Measurements from ENCODE around the gene SLC22A23.

The SLC22A23 gene

DNA sequence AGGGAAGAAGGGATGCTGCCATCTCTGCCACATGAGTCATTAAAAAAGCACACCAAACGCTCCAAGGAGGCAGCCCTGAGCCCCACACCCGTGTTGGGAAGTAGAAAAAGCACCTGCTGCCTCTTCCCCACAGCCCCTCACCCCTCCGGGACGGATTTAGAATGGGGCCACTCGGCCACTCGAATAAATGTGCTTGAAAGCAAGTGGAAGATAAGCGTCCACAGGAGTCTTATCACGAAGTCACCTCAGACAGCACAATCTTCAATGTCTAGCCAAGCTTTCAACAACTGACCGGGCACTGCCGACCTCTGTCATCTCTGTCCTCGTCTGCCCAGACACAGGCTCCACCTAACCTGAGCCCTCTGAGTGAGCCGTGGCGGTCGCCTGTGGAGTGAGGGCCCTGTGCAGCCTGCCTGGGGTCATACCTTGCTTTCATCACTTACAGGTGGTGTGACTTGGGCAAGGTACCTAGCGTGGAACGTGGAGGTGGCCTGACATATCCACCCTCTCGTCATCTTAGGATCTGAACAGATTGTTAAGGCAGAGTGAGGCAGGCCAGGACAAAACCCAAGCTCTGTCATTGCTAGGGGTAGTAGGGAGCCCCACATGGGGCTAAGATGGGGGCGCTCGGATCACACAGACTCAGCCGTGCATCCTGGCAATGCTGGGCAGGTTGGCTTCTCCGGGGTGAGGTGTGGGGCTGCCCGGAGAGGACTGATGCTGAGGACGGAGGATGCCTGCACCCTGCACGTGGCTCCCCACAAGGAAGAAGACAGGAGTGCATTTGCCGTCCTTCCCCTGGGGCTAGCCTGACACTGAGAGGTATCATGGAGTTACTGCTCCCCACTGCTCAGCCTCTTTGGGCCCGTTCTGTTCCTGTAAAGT lies 163.3 kb downstream of the SLC22A23 start:
- DNase-seq: no peak

DNA sequence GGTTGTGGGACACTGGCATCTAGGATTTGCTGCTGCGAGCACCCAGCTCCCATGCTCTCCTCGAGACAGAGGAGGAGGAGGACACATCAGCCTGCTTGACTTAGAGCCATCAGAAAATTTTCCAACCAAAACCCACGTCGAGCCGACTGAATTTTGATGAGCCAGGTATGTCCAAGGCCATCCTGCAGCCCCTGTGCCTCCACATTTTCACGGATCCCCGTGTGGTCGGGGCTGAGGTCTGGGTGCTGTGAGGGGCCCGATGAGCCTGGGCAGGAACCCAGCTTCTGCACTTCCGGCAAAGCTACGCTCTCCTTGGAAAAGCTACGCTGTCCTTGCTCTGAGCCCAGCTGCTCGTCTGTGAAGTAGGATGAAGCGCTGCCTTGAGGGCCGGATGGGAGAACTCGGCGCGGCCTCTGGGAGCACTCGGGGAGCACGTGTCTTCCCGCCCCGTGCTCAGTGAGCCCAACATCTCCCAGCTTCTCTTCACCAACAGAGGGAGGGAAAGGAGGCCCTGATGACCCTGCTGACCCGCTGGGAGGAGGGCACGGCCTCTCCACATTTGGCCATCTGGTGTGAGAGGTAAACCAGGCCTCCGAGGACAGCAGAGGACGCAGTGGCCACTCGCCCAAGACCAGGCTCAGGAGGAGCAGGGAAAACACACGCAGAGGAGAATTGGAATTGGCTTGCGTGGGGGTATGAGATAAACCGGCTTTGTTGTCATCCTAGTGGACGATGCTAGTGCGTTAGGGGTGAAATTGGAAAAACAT lies 164.2 kb downstream of the SLC22A23 start:
- DNase-seq: no peak

DNA sequence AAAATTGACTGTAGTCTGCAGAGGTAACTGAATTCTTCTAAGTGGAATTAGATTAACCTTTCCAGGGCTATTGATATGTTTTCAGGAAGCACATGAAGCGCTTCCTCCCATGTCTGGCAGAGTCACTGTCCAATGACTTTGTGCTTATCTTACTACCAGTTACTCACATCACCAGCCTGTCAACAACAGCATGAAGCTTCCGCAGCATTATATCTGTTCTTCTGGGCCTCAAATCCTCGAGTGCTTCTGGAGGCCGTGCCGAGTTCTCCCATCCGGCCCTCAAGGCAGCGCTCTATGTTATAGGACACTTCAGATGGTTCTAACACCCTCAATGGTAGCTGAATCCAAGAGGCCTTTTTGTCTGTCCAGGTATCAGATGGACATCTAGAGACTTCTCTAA lies 164.9 kb downstream of the SLC22A23 start:
- DNase-seq: no peak

DNA sequence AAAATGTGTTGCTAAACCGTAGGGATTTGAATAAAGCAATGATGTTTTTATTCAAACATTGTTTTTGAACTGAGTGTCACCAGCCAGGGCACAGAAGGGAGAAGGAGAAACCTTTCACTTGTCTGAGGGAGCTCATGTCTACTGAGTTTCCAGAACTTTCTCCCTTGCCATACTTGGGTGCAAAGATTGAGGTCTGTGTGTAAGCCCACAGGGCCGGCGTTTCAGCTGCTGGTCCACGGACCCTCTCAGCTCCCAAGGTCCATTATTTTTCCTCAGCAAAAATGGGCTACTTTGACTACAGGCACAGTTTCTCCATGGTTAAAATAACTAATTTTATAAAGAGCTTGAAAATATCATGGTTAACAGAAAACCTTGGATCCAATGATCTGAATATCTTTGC lies 165.5 kb downstream of the SLC22A23 start:
- DNase-seq: no peak

DNA sequence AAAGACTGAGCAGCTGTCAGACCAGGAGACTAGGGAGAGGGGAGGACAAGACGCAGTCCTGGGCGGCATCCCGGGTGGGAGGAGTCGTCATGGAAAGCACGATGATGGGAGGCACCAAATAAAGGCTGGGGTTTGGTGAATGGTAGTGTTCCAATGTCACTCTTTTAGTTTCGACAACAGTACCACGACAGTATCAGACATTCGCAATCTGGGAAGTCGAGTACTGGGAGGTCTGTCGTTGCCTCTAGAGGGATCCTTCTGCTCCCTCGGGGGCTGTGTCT lies 166.0 kb downstream of the SLC22A23 start:
- DNase-seq: no peak

DNA sequence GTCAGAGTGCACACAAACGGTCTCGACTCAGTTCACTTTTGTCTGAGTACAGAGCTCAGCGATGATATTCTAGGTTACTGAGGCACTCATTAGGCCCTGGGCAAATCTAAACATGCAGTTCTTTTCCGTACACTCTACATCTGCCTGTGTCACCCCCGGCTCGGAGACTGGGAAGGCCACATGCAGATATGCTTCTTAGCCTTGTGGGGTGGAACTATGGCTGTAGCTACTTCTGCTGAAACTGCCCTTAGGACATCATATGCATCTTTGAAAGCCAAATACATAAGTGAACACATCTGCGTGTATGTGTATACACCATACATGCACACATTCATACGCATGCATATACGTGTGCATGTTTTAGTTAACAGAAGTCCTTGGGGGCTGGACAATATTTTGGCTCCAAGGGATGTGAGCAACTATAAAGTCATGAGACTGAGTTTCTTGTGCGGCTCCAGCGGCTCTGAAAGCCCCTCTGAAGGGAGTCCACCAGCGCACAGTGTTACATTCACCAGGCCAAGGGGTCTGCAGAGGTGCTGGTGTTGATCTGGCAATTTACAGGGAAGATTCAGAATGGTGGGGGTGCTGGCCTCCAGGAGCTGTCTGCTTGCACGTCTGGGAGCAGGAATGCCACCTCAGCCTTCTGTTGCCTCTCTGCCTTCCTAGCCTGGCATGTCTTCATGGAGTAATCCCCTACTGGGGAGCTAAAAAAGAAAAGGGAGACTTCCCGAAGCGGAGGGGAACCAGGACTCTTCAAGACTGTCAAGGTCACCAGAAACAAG lies 166.5 kb downstream of the SLC22A23 start:
- no peak for DNase-seq

DNA sequence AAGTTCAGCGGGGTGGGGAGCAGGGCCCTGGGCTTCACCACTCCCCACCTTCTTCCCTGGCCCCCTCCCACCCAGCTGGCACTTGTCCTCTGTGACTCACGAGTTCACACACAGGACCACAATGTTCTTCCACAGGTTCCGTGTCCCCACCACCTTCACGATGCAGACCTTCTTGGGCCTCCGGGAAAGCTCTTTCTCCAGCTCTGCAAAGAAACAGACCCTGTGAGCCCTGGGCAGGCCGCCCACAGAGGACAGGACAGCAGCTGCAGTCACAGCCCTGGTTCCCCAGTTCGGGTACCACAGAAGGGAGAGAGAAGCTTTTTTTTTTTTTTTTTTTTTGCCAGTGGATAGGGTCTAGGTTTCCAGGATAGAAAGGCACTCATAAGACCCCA lies 167.2 kb downstream of the SLC22A23 start:
- no peak for DNase-seq

DNA sequence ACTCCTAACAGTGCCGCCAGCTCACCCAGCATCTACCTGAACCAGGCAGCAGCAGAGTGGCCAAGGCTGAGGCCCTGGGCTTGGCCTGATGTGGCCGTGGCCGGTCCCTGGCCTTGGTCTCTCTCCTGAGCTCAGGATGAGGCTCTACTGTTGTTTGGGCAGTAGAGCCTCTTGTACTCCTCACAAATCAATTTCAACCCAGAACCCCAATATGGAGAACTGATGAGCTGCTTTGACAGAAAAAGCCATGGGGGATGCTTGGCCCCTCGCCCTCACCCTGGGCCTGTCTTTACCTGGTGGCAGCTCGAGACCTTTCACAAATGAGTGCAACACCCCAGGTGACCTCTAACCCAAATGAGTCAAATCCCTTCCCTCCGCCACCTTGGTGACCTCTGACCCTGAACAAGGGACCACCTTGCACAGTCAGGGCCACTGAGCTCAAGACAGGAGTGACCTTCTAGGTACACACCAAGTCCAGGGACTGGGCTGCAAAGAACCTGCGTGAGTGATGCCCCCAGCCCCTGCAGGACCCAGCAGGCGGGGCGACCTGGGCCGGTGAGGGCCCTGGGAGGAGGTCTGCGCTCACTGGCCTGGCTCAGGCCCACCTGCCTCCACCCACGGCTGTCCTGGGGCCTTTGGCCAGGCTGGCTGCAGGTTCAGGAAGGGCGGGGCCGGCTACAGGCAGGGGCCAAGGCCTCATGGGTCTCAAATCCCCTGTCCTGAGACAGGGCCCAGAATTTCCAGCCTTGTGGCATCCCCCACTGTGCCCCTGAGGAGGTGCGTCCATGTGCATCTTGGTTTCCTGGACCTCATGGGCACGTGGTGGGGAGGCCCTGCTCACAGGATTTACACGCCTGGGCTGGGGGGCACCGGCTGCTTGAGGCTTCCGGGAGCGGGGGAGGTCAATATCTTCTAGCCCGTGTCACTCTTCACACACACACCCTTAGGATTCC lies 167.9 kb downstream of the SLC22A23 start:
- no peak for DNase-seq

DNA sequence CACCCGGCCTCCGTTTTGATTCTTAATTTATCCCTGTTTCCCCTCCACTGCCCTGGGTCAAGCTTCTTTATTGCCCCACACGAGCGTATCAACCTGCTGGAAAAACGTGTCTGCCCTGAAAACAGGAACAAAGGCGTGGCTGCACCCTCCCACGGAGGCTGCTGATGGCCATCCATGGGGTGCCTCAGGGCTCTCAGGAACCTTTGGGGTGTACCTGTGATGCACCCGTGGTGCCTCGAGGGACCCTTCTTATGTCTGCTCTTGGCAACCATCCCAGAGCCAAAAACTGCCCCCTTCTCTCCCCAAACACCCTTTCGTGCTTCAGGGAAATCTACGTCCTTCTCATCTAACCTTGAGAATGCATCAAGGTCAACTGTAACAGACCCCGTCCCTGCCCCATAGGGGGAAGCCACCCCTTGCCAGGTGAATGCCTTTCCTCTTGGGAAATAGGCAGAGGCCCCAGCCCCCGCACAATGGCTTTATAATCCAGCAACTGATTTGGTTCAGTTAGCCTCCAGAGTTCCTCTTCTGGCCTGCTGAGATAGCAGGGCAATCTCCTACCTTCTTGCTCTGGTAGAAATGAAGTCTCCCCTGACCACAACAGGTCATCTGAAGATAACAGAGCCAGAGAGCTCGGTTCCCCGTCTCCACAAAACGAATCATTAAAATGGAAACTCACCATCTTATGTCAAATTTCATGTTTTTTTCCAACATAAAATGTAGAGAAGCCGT lies 168.7 kb downstream of the SLC22A23 start:
- DNase-seq: no peak

DNA sequence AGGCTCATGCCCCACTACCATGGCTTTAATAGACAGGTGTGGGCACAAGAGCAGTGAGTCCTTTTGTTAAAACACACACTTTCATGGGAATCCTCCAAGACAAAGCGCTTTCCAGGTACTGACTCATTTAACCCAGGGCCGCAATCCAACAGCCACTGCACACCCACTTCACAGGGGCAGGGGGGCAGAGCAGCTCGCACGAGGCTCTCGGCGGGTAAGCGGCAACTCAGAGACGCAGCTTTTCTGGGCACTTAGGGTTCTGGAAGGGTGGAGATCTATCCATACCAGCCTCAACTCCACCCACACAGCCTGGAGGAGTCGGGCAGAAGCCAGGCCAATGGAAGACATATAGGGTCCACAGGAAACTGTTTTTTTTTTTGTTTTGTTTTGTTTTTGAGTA lies 169.5 kb downstream of the SLC22A23 start:
- DNase-seq: no peak

DNA sequence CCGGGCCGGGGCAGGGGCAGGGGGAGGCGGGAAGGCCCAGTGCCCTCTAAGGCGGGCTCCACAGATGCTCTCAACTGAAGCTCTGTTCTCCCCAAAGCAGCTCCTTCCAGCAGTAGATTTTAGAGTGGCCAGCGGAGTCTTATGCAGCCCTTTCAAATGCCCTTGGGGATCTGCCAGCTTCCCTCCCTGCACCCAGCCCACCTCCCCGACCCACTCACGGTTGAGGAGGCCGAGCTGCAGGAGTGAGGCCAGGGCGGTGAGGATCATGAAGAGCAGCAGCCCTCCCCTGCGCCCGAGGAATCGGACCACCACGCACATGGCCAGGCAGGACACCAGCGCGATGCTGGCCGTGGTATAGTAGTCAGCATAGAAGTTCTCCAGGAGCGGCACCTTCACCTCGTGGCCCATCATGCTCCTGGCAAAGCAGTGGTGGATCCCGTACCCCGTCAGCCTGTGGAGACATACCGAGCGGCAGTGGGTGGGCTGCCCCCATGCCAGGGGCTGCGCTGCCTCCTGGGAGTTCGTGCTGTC lies 170.1 kb downstream of the SLC22A23 start:
- DNase-seq: no peak

DNA sequence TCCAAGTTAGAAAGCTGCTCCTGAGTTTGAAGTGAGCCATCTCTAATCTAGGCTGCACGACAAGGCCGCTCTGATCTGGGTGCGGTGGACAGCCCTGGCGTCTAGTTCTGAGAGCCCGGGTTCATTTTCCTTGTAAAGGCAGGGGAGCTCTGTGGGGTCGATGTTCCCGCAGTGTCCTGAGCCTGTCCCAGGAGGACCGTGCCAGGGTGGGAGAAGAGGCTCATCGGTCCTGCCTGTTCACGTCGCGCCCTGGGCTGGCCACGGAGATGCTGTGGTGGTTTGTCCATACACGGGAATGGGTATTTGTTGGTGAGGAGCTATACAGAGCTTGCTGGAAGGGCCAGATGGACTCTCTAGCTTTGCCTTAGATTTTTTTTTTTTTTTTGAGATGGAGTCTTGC lies 171.1 kb downstream of the SLC22A23 start:
- no peak for DNase-seq

DNA sequence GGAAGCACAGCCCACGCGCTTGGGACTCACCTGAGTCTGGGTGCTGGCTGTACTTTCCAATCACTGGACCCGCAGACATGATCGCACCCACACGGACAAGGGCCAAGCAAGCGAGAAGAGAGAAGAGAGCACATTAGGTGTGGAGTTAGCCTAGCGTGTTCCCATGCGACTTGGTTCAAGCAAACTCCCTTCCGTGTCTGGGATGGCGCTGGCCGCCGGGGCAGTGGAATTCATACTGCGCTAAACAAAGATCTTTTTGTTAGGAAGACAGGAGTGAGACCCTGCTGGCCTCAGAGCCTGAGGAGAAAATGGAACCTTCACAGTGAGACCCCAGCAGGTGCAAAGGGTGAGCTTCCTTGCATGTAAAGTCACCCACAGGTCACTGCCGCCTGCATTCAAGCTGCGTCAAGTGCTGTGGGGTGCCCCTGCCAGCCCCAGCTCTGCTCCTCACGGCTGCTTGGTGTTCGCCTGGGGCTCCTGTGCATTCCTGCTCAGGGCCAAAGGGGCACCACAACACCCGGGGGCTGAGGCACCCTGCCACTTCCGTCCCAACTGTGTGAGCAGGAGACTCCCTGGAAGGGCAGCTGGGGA lies 171.7 kb downstream of the SLC22A23 start:
- DNase-seq: no peak

DNA sequence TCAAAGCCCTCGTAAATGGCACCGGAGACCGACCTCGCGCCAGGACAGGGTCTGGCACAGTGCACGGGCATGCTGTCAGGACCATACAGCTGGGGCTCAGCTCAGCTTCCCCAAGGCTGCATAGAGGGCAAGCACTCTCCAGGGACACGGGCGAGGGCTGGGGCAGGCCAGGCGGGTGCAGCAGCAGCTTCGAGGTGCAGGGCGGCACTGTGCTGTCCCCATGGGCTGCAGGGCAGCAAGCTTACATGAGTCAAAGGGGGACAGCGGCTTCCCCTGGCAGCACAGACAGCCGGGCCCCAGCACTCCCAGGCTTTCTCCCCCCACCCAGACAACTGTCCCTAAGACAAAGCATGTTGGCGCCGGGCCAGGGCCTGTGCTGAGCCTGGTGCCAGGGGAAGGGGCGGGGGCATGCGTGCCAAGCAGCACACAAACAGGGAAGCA lies 172.4 kb downstream of the SLC22A23 start:
- DNase-seq: no peak

DNA sequence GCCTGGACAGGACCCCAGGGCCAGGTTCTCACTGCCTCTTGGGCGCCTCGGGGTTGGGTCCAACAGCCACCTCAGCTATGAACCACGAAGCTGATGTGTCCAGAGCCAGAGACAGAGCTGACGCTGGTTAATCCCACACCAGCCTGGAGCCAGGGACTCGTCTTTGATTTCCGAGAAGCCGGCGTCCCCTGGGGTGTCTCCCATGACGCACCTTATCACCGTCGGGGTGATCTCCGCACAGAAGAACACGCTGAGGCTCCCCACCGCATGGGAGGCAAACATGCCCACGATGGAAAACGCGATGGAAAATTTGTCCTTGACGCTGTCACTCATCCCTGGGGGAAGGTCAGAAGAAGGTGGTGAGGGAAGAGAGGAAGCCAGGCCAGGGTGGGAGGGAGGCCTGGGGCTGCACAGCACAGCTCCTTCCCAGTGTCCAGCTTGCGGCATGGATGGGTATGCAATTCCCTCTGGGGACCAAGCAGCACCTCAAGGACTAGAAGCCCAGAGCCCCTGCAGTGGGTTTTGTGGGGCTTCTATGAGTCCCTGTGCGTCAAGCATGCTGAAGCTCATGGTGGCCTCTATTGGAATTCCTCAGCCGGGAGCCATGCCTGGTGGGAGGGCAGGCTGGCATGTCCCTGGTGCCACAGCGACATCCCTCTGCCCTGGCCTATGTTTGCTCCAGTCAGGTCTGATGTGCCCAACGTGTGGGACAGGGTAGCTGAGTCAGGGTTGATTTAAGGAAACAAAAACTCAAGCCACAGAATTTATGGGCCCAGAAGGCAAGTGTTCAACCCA lies 173.0 kb downstream of the SLC22A23 start:
- DNase-seq: no peak

DNA sequence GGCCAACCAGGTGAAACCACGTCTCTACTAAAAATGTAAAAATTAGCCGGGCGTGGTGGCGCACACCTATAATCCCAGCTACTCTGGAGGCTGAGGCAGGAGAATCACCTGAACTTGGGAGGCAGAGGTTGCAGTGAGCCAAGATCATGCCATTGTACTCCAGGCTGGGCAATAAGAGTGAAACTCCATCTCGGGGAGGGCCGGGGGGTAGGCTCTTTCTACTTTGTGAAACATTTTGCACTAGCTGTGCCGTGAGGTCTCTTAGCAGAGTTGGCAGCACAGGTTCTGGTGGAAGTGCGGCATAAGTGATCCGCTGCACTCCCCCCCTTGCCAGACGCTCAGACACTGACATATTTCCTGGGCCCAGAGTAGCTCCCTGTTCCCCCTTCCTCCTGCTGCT lies 173.6 kb downstream of the SLC22A23 start:
- no peak for DNase-seq

DNA sequence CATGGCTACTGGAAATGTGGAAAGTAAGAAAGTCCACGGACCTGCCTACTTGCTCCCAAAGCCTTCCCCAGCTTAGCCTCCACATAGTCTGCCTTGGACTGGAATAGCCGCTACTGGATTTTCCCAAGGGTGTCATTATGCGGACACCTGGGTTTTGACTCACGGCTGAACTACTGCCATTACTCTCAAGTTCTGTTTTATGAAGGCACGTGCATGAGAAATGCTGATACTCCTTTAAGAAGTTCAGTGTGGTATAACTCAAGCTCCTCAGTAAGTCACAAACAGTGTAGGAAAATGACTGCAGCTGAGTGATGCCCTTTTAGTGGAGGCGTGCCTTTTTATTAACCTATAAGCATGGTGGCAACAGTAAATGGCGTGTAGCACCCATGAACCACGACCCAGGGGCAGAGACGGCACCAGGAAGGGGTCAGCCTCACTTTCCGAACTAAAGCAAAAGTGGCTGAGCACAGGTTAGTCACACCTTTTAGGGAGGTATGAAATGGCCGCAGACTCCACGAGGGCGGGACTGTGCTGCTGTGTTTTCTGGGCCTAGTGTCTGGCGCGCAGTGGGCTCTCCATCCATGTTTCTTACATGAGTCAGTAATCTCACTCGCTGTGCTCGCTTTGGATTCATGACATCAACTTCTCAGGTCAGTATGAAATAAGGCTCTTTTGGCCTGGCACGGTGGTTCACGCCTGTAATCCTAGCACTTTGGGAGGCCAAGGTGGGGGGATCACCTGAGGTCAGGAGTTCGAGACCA lies 174.2 kb downstream of the SLC22A23 start:
- DNase-seq: no peak

DNA sequence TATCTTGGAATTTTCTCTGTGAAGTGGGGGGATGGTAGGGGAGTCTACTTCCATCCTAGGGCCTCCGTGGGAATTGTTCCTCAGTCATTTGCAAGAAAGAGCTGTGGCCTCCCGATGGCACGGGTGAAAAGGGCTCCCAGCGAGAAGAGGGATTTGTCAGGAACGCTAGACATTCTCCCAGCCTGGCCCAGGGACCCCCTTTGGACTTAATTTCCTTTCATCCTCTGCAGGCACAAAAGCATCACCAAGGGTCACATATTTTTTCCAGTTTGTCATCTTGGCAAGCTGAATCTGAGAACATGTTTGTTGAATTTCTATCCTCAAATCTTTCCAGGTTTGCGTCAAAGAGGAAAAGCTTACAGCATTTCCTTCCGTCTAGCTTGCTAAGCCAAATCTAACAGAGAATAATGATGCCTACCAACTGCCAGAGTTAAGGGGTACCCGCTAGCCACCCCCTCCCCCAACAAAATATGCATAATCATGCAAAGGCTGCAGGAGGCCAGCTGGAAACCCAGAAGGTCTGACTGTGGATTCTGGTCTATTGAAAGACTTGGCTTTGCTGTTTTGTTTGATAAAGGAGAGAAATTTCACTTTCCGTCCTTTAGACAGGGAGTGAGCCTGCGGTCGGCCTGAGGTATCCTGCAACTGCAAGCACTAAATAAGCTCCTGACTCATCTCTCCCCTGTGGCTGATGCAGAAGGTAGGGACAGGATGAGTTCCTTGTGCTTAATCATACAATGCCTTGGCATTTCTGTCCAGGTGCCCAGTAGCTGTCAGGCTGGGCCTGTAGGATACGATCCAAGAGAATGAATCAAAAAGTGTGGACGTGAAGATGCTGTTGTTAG lies 175.0 kb downstream of the SLC22A23 start:
- no peak for DNase-seq
